Sigmoid colon (tissue), 7 donors: ENCODE data around the gene SLC45A1. TPM values are rescaled to one million over a fixed set of nuclear protein-coding genes. Genes with fewer than 3 reads are reported as not detected.

ENCODE experiments used
- DNase-seq: peaks from one replicate; pipeline ENCODE4 v3.0.0-alpha.2; 2019
- H3K27ac ChIP-seq, 4 donors: fragments of 200-600 bp; sonication (generic); one replicate each; pipeline ENCODE4 v1.5.1; 2016 to 2019; ENCODE audit warnings: mild to moderate bottlenecking in 1 of 4
- H3K27me3 ChIP-seq, 3 donors: fragments of 200-600 bp; sonication (generic); one replicate each; pipeline ENCODE4 v1.5.1; 2019; ENCODE audit warnings: mild to moderate bottlenecking in 1 of 3
- H3K36me3 ChIP-seq, 4 donors: fragments of 200-600 bp; sonication (generic); one replicate each; pipeline ENCODE4 v1.5.1; 2016 to 2019
- H3K4me1 ChIP-seq, 4 donors: fragments of 200-600 bp; sonication (generic); one replicate each; pipeline ENCODE4 v1.5.1; 2017 to 2019
- H3K4me3 ChIP-seq, 4 donors: fragments of 200-600 bp; sonication (generic); one replicate each; pipeline ENCODE4 v1.5.1; 2017 to 2019; ENCODE audit warnings: mild to moderate bottlenecking in 2 of 4, moderate library complexity in 1 of 4
- H3K9me3 ChIP-seq, 4 donors: fragments of 200-600 bp in 3 of 4; sonication (generic) in 3 of 4; one replicate each; pipeline versions ENCODE4 v1.5.1 to v1.6.1; 2013 to 2019
- EP300 ChIP-seq, 4 donors: sonication (generic); formaldehyde crosslinking; IDR thresholded peaks; one replicate each; pipeline ENCODE4 v1.6.1; 2017; ENCODE audit warnings: antibody characterized with exemption in 4 of 4
- POLR2A ChIP-seq, 2 donors: fragments of 450-650 bp; IDR thresholded peaks; one replicate each; pipeline ENCODE4 v1.6.1; 2016; ENCODE audit warnings: antibody characterized with exemption in 2 of 2, mild to moderate bottlenecking in 2 of 2, moderate library complexity in 2 of 2
- POLR2AphosphoS5 ChIP-seq, 4 donors: sonication (generic); formaldehyde crosslinking; IDR thresholded peaks; one replicate each; pipeline ENCODE4 v1.6.1; 2017; ENCODE audit warnings: antibody characterized with exemption in 4 of 4
- WGBS, 2 donors: extraction: QIAGEN DNeasy Blood & Tissue Kit; methylation state at CpG; one replicate each; pipeline ENCODE4 v1.1.7; 2013; 5-methylcytosine and 5-hydroxymethylcytosine counted together
- intact Hi-C: fragments of 100-400 bp; cut with DNase I; formaldehyde crosslinking; loops from one replicate; pipeline ENCODE4 v1.15.1; 2023
- polyA plus RNA-seq, 3 donors: library from polyadenylated mRNA; stranded (reverse); fragments of 200-250 nt; gene quantifications; one replicate each; pipeline ENCODE4 v1.2.3, GENCODE V29; 2013
- total RNA-seq, 4 donors: library from RNA; depleted of rRNA; stranded (reverse); fragments of >200 nt; gene quantifications; one replicate each; pipeline ENCODE4 v1.1.0, GENCODE V29; 2016
- TF ChIP-seq, protein P1 (sequence below), 4 experiments: fragments of 450-650 bp in 3 of 4; fragments of 200-600 bp in 1 of 4; IDR thresholded peaks; one replicate each; pipeline ENCODE4 v1.5.1; 2016 to 2019; ENCODE audit warnings: antibody characterized with exemption in 4 of 4, mild to moderate bottlenecking in 3 of 4, moderate library complexity in 2 of 4
- donor health status: healthy with polysubstance abuse.
- donor health status: Bipolar disorder and iron deficiency.
- donor health status: healthy.

SLC45A1 gene
- total and polyA plus RNA-seq, 7 donors: 1.4 to 6.5 (median 3.9) TPM; not detected in 2

DNA sequence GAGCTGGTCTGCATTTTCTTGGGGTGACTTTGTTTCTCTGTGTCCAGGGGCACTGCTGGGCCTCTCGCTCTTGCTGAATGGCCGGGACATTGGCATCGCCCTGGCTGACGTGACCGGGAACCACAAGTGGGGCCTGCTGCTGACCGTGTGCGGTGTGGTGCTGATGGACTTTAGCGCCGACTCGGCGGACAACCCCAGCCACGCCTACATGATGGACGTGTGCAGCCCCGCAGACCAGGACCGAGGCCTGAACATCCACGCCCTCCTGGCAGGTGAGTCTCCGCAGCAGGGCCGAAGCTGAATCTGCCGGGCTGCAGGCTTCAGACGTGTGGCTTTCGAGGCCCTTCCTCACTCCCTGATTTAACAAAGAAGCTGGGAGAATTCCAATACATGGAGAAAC is 7.9 kb downstream of the SLC45A1 start:
- DNase-seq: no peak
- 90 to 93% methylated on average over 21 of the region's 21 CpGs for WGBS, 2 donors
- H3K27me3 ChIP-seq: no peaks in the 10 kb centered on the region
- TF ChIP-seq EP300 (IDR thresholded peaks at IDR 0.05) (no peak), POLR2AphosphoS5 (IDR thresholded peaks at IDR 0.05) (no peak), POLR2A (IDR thresholded peaks at IDR 0.05) (no peak)
- TF ChIP-seq, protein P1, sequence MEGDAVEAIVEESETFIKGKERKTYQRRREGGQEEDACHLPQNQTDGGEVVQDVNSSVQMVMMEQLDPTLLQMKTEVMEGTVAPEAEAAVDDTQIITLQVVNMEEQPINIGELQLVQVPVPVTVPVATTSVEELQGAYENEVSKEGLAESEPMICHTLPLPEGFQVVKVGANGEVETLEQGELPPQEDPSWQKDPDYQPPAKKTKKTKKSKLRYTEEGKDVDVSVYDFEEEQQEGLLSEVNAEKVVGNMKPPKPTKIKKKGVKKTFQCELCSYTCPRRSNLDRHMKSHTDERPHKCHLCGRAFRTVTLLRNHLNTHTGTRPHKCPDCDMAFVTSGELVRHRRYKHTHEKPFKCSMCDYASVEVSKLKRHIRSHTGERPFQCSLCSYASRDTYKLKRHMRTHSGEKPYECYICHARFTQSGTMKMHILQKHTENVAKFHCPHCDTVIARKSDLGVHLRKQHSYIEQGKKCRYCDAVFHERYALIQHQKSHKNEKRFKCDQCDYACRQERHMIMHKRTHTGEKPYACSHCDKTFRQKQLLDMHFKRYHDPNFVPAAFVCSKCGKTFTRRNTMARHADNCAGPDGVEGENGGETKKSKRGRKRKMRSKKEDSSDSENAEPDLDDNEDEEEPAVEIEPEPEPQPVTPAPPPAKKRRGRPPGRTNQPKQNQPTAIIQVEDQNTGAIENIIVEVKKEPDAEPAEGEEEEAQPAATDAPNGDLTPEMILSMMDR (IDR thresholded peaks at IDR 0.05): no peak
- no peak overlapping the region for H3K27ac ChIP-seq
- no peaks in the 10 kb centered on the region for H3K9me3 ChIP-seq
- no peak overlapping the region for H3K4me3 ChIP-seq
- peaks cover 0 to 26% (median 4%) of the 10 kb centered on the region in 4 donors for H3K36me3 ChIP-seq
- H3K4me1 ChIP-seq: no peaks in the 10 kb centered on the region
- intact Hi-C loops: no loop called here

DNA sequence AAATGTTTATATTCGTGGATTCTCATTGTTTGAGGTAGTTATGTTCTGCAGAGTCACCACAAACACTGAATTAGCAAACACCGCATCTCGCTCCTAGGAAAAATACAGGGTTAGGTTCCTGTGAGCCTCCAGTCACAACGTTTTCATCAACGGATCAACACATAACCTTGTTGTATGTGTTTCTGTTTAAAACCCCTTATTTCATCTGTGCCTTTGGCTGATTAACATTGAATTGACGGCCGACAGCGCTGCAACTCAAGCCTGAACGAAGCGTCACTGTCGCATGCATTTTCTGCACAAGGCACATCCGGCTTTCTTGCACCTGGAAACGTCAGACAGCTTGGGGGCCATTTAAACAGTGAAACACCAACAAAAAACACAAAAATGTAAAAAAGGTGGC is 8.4 kb downstream of the SLC45A1 start:
- H3K4me3 ChIP-seq: no peak overlapping the region
- TF ChIP-seq POLR2AphosphoS5 (IDR thresholded peaks at IDR 0.05) (no peak), EP300 (IDR thresholded peaks at IDR 0.05) (no peak), POLR2A (IDR thresholded peaks at IDR 0.05) (no peak)
- TF ChIP-seq, protein P1 (IDR thresholded peaks at IDR 0.05): no peak
- intact Hi-C loops: no loop called here
- H3K27ac ChIP-seq: no peak overlapping the region
- WGBS, 2 donors: 92 to 94% methylated on average over 13 of the region's 13 CpGs
- no peaks in the 10 kb centered on the region for H3K4me1 ChIP-seq
- DNase-seq: no peak
- no peaks in the 10 kb centered on the region for H3K9me3 ChIP-seq
- peaks cover 0 to 26% (median 4%) of the 10 kb centered on the region in 4 donors for H3K36me3 ChIP-seq
- no peaks in the 10 kb centered on the region for H3K27me3 ChIP-seq

DNA sequence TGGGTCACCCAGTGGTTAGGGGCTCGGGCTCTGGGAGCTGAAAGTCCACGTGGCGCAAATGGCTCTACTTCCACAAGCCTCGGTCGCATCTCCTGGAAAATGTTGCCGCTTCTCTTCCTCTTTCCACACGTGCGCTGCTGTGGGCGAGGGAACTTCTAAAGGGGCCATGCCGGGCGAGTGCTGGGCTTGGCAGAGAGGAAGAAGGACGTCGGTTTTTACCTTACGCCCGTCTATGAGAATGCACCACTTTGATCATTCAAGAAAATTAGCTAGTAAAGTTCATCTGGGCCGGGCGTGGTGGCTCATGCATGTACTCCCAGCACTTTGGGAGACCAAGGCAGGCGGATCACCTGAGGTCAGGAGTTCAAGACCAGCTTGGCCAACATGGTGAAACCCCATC is 10.4 kb downstream of the SLC45A1 start:
- DNase-seq: no peak
- 92 to 94% methylated on average over 18 of the region's 18 CpGs for WGBS, 2 donors
- Histone ChIP-seq H3K9me3 (no peaks in the 10 kb centered on the region), H3K36me3 (peaks cover 0 to 28% (median 4%) of the 10 kb centered on the region in 4 donors), H3K27me3 (no peaks in the 10 kb centered on the region), H3K4me3 (no peak overlapping the region), H3K4me1 (no peaks in the 10 kb centered on the region), H3K27ac (no peak overlapping the region)
- TF ChIP-seq POLR2A (IDR thresholded peaks at IDR 0.05) (no peak), POLR2AphosphoS5 (IDR thresholded peaks at IDR 0.05) (no peak), EP300 (IDR thresholded peaks at IDR 0.05) (no peak)
- TF ChIP-seq, protein P1 (IDR thresholded peaks at IDR 0.05): no peak
- intact Hi-C loops: no loop called here

DNA sequence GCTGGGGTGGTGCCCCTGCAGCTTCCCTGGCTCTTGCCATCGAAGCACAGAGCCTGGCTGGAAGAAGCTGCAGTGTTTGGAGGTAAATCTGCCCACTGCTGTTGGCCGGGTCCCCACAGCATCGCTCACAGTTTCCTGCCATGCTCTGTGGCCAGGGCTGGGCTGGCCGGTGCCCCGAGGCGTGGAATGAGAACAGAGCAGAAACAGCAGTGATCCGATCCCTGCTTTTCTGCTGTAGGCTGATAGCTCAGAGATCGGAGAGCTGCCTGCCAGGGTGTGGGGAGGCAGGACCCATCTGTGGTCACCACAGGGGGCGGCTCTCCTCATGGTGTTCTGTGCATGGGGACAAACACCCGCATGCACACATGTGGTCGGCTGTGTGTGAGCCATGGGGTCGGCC is 11.5 kb downstream of the SLC45A1 start:
- Histone ChIP-seq H3K4me3 (no peak overlapping the region), H3K27me3 (no peaks in the 10 kb centered on the region), H3K27ac (no peak overlapping the region), H3K9me3 (no peaks in the 10 kb centered on the region), H3K4me1 (no peaks in the 10 kb centered on the region), H3K36me3 (peaks cover 0 to 39% (median 4%) of the 10 kb centered on the region in 4 donors)
- TF ChIP-seq POLR2A (IDR thresholded peaks at IDR 0.05): no peak
- TF ChIP-seq, protein P1 (IDR thresholded peaks at IDR 0.05): no peak
- TF ChIP-seq POLR2AphosphoS5 (IDR thresholded peaks at IDR 0.05): no peak
- no peak for TF ChIP-seq EP300 (IDR thresholded peaks at IDR 0.05)
- no peak for DNase-seq
- intact Hi-C loops: no loop called here
- WGBS, 2 donors: 81 to 84% methylated on average over 12 of the region's 12 CpGs

DNA sequence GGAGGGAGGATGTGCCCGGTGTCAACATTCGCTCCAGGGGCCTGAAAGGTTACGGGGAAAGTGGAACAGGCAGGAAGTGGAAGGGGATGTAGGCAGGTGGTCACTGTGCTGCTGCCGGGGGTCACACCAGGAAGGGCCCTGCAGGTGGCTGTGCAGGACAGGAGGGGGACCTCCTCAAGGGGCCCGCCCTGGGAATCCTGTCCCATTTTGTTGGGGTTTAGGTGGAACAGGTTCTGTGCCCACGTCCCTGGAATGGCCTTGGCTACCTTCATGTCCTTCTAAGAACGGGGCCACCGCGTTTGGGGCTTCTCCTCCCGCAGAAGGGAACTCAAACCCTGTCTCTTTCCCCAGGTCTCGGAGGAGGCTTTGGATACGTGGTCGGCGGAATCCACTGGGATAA is 11.9 kb downstream of the SLC45A1 start:
- DNase-seq: no peak
- Histone ChIP-seq H3K27me3 (no peaks in the 10 kb centered on the region), H3K9me3 (no peaks in the 10 kb centered on the region), H3K36me3 (peaks cover 0 to 39% (median 4%) of the 10 kb centered on the region in 4 donors), H3K4me3 (no peak overlapping the region), H3K4me1 (no peaks in the 10 kb centered on the region), H3K27ac (no peak overlapping the region)
- TF ChIP-seq EP300 (IDR thresholded peaks at IDR 0.05) (no peak), POLR2A (IDR thresholded peaks at IDR 0.05) (no peak), POLR2AphosphoS5 (IDR thresholded peaks at IDR 0.05) (no peak)
- TF ChIP-seq, protein P1 (IDR thresholded peaks at IDR 0.05): no peak
- intact Hi-C loops: no loop called here
- WGBS, 2 donors: 83 to 89% methylated on average over 14 of the region's 14 CpGs
